ENCODE data around the gene SKIC3.

SKIC3 gene

GRCh38 chr5:95528565-95528964 lies 26.2 kb downstream of the SKIC3 start:
- no peak for DNase-seq

GRCh38 chr5:95526871-95527270 lies 27.9 kb downstream of the SKIC3 start:
- DNase-seq = no peak

GRCh38 chr5:95524423-95524822 lies 30.4 kb downstream of the SKIC3 start:
- DNase-seq = no peak

DNA sequence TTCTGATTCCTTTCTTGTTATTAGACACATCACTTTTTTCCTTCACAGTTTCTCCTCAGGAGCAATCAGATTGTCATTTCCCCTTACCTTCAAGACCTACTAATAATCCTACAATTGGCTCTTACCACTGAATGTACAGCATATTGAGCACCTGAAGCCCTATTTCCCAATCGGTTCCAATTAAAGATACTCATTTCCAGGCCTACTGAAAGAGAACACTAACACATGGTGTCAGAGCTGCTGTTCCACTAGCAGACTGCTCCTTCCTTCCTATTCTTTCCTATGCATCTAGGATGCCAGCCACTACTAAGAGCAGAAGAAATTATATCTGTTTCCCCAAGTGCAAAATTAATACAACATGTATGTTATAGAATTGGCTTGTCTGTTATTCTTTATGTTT lies 34.6 kb downstream of the SKIC3 start:
- no peak for DNase-seq

- DNase-seq = no peak
Observed at GRCh38 chr5:95519681-95520080, 35.1 kb downstream of the SKIC3 start.

DNA sequence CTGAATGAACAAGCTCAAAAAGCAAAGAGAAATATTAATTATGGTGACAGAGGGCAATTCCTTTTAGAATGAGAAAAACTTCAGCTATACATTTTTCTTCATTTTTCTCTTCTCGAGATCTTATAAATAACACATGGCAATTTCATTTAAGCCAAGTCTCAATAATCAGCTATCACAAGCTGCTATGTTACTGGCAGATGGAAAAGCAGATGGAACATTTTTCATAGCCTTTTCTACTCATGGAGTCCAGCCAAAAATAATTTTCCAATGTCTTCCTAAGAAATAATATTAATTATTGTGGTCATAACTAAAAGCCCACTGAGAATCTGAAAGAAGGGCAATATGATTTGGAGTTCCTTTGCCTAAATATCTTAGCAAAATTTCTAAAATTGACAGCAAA lies 35.6 kb downstream of the SKIC3 start:
- DNase-seq = no peak

- DNase-seq = no peak
Observed at GRCh38 chr5:95518417-95518816, 36.4 kb downstream of the SKIC3 start.

- DNase-seq = no peak
Observed at GRCh38 chr5:95511606-95512005, 43.2 kb downstream of the SKIC3 start.

DNA sequence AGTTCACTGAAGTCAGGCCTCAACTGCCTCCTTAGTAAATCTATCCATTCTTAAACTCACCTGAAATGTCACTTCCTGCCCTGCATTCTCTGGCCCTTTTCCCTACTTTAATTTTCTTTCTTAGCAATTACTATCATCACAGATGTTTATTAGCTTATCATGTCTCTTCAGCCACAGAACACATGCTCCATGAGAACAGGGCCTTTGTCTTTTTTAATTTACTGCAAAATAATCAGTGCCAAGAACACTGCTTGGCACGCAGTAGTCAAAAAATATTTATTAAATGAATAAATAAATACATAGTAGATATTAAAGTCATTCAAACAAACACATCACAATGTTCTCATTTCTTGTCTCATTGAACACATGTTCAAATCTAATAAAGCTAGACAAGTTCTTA lies 46.2 kb downstream of the SKIC3 start:
- no peak for DNase-seq

Measured in right forelimb (tissue), 1 donor.